OCI-LY7 (cell line): ENCODE results near the gene DYNLT5. TPM values are rescaled to one million over a fixed set of nuclear protein-coding genes. Genes with fewer than 3 reads are reported as not detected.

Experiments used
- BruUV-seq: library from RNA; stranded (reverse); fragments of 400-500 nt; replicated peaks from 2 replicates; lab custom pipeline; 2021; lab: Mats Ljungman, UMichigan
- CTCF ChIA-PET: fragments of 300-600 bp; sonication (Branson Sonifier 250); formaldehyde crosslinking; loops from one replicate; lab custom pipeline; 2022; ENCODE audit warnings: antibody characterized with exemption; ENCODE audit not compliant: unreplicated experiment; lab: Charles Lee
- POLR2A ChIA-PET: fragments of 300-600 bp; sonication (Branson Sonifier 250); formaldehyde crosslinking; loops from one replicate; lab custom pipeline; 2022; ENCODE audit warnings: antibody characterized with exemption; lab: Charles Lee
- DNase-seq: peaks from one replicate; pipeline ENCODE4 v3.0.0-alpha.2; 2015; ENCODE audit warnings: low spot score
- H2AFZ ChIP-seq: fragments of 200-600 bp; sonication (generic), shearing (Covaris generic); 2 replicates; pipeline ENCODE4 v1.6.1; 2014; ENCODE audit warnings: mild to moderate bottlenecking, antibody characterized with exemption, low read length, moderate library complexity
- H3K27ac ChIP-seq: fragments of 200-600 bp; sonication (generic); 2 replicates; pipeline ENCODE4 v1.5.1; 2014; ENCODE audit warnings: mixed run types, low read depth, mild to moderate bottlenecking, moderate library complexity, low read length, inconsistent platforms; ENCODE audit not compliant: poor library complexity, severe bottlenecking
- H3K36me3 ChIP-seq: fragments of 200-600 bp; sonication (generic); 2 replicates; pipeline ENCODE4 v1.6.1; 2014; ENCODE audit warnings: mild to moderate bottlenecking, antibody characterized with exemption, low read length, moderate library complexity, mixed read lengths; ENCODE audit not compliant: insufficient read depth
- H3K4me1 ChIP-seq: fragments of 200-600 bp; sonication (generic); 2 replicates; pipeline ENCODE4 v1.5.1; 2014; ENCODE audit warnings: mild to moderate bottlenecking, low read length; ENCODE audit not compliant: insufficient read depth, poor library complexity, severe bottlenecking
- H3K4me2 ChIP-seq: fragments of 200-600 bp; sonication (generic); 2 replicates; pipeline ENCODE4 v1.6.1; 2014; ENCODE audit warnings: mild to moderate bottlenecking, low read length
- H3K4me3 ChIP-seq: fragments of 200-600 bp; sonication (generic); 2 replicates; pipeline ENCODE4 v1.5.1; 2014; ENCODE audit warnings: mild to moderate bottlenecking, low read depth, low read length; ENCODE audit not compliant: poor library complexity, severe bottlenecking
- H3K79me2 ChIP-seq: fragments of 200-600 bp; sonication (generic); 2 replicates; pipeline ENCODE4 v1.6.1; 2016; ENCODE audit warnings: low read depth, mild to moderate bottlenecking, low read length, moderate library complexity, mixed read lengths; ENCODE audit not compliant: insufficient read depth
- H3K9me2 ChIP-seq: fragments of 200-600 bp; sonication (generic); 2 replicates; pipeline ENCODE4 v1.6.1; 2016; ENCODE audit warnings: mild to moderate bottlenecking, low read length, mixed read lengths; ENCODE audit not compliant: insufficient read depth
- H3K9me3 ChIP-seq: fragments of 200-600 bp; sonication (generic); 2 replicates; pipeline ENCODE4 v1.6.1; 2014; ENCODE audit warnings: mild to moderate bottlenecking, mixed run types, low read length, mixed read lengths
- H4K20me1 ChIP-seq: fragments of 200-600 bp; sonication (generic); 2 replicates; pipeline ENCODE4 v1.6.1; 2014; ENCODE audit warnings: mild to moderate bottlenecking, antibody characterized with exemption, low read length, moderate library complexity, mixed read lengths; ENCODE audit not compliant: insufficient read depth
- EZH2phosphoT487 ChIP-seq: fragments of 200-600 bp; sonication (generic); IDR thresholded peaks from 2 replicates; pipeline ENCODE4 v1.6.1; 2018; ENCODE audit warnings: low read depth, borderline replicate concordance, mild to moderate bottlenecking, mixed run types, antibody characterized with exemption, low read length, moderate library complexity, mixed read lengths
- intact Hi-C: fragments of 100-400 bp; cut with micrococcal nuclease; formaldehyde crosslinking; loops from one replicate; pipeline ENCODE4 v1.10.0; 2022; ENCODE audit not compliant: unreplicated experiment
- total RNA-seq, 2 experiments: library from RNA; depleted of rRNA in 1 of 2; stranded (reverse); fragments of >200 nt in 1 of 2; shearing (Covaris generic) in 1 of 2; gene quantifications; 2 replicates each; pipeline ENCODE4 v1.2.3, GENCODE V29; 2014 to 2022
- TF ChIP-seq, protein P1 (sequence below): fragments of 200-600 bp; sonication (generic); conservative IDR thresholded peaks from 2 replicates; pipeline ENCODE4 v1.5.1; 2014; ENCODE audit warnings: mild to moderate bottlenecking, antibody characterized with exemption, low read length, moderate library complexity, mixed read lengths

Gene DYNLT5
- total RNA-seq, 2 experiments from 2014 or later: 0.66 TPM; not detected in 1

- no peaks in the 10 kb centered on the region; the same call in 1 of the 2 replicates for H3K36me3 ChIP-seq
- no peaks in the 10 kb centered on the region for H4K20me1 ChIP-seq
- peak overlapping the region; percentile 64 for H3K4me2 ChIP-seq
- TF ChIP-seq, protein P1, sequence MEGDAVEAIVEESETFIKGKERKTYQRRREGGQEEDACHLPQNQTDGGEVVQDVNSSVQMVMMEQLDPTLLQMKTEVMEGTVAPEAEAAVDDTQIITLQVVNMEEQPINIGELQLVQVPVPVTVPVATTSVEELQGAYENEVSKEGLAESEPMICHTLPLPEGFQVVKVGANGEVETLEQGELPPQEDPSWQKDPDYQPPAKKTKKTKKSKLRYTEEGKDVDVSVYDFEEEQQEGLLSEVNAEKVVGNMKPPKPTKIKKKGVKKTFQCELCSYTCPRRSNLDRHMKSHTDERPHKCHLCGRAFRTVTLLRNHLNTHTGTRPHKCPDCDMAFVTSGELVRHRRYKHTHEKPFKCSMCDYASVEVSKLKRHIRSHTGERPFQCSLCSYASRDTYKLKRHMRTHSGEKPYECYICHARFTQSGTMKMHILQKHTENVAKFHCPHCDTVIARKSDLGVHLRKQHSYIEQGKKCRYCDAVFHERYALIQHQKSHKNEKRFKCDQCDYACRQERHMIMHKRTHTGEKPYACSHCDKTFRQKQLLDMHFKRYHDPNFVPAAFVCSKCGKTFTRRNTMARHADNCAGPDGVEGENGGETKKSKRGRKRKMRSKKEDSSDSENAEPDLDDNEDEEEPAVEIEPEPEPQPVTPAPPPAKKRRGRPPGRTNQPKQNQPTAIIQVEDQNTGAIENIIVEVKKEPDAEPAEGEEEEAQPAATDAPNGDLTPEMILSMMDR: peak; percentile 99
- TF ChIP-seq EZH2phosphoT487: no peak
- ChIA-PET POLR2A (interaction anchor here (0.6 to 1.5 kb wide), 6 partner anchors 9 to 920 kb away, joined by 3 to 7 read pairs (median 3); partner anchors contain the start of gene GADD45A), CTCF (interaction anchor here (1.6 kb wide), 1 partner anchor 384 kb away, joined by 5 read pairs; no protein-coding TSS in a partner anchor)
- peak overlapping the region; percentile 5 for H3K4me3 ChIP-seq
- no peaks in the 10 kb centered on the region for H3K79me2 ChIP-seq
- no TSS peak for BruUV-seq
- peak overlapping the region; percentile 93 for H2AFZ ChIP-seq
- H3K9me2 ChIP-seq: no peaks in the 10 kb centered on the region
- peak overlapping the region; percentile 99 for H3K27ac ChIP-seq
- peaks cover 12% of the 10 kb centered on the region; the same call in 1 of the 2 replicates for H3K9me3 ChIP-seq
- peak; percentile 79 for DNase-seq
- H3K4me1 ChIP-seq: peaks cover 56% of the 10 kb centered on the region
- intact Hi-C loops: loop anchor here (1.0 to 10.0 kb wide), 8 partner anchors 219 to 970 kb away; no protein-coding TSS in a partner anchor
Measured at GRCh38 chr1:66764994-66765578, 12.8 kb downstream of the DYNLT5 start.

DNA sequence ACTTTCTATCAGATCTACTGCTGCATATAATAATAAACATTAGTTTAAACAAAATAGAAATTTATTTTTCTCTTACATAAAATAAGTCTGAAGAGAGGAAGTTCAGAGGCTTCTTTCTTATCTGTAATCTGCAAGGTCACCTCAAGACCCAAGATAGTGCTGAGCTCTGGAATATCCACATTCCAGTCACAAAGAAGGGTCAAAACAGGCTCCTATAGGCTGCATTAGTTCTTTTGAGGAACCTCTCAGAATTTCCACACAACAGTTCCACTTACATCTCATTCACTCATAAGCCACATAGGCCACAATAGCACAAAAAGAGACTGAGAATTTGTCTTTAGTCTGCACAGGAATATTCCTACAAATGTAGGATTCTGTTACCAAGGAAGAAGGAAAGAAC is 15.4 kb downstream of the DYNLT5 start:
- no peak for DNase-seq
- H3K9me2 ChIP-seq: no peaks in the 10 kb centered on the region
- H3K27ac ChIP-seq: peak overlapping the region; percentile 99
- peaks cover 77% of the 10 kb centered on the region for H3K4me1 ChIP-seq
- intact Hi-C loops: loop anchor here (2.0 to 10.0 kb wide), 4 partner anchors 435 to 967 kb away; partner anchors contain the start of gene SERBP1
- POLR2A ChIA-PET: interaction anchor here (0.6 to 2.6 kb wide), 5 partner anchors 8 to 379 kb away, joined by 3 to 9 read pairs (median 3); partner anchors contain the start of genes DNAI4 and MIER1
- peaks cover 5% of the 10 kb centered on the region for H3K36me3 ChIP-seq
- peak overlapping the region; percentile 88 for H3K4me2 ChIP-seq
- H4K20me1 ChIP-seq: no peaks in the 10 kb centered on the region
- peak overlapping the region; percentile 63 for H3K4me3 ChIP-seq
- BruUV-seq: no TSS peak
- peak overlapping the region; percentile 74 for H2AFZ ChIP-seq
- CTCF ChIA-PET: interaction anchor here (0.5 kb wide), 1 partner anchor 495 kb away, joined by 3 read pairs; no protein-coding TSS in a partner anchor
- no peaks in the 10 kb centered on the region for H3K79me2 ChIP-seq
- TF ChIP-seq, protein P1: no peak
- TF ChIP-seq EZH2phosphoT487: no peak
- H3K9me3 ChIP-seq: peaks cover 7% of the 10 kb centered on the region; the same call in 1 of the 2 replicates
